ENCODE measurements around the gene PRKAR1A.
"Not testable (repeated sequence)": the region's sequence is repeated elsewhere in the genome, so short reads cannot be mapped to it uniquely, and the experiment has no call there.

PRKAR1A gene

DNA sequence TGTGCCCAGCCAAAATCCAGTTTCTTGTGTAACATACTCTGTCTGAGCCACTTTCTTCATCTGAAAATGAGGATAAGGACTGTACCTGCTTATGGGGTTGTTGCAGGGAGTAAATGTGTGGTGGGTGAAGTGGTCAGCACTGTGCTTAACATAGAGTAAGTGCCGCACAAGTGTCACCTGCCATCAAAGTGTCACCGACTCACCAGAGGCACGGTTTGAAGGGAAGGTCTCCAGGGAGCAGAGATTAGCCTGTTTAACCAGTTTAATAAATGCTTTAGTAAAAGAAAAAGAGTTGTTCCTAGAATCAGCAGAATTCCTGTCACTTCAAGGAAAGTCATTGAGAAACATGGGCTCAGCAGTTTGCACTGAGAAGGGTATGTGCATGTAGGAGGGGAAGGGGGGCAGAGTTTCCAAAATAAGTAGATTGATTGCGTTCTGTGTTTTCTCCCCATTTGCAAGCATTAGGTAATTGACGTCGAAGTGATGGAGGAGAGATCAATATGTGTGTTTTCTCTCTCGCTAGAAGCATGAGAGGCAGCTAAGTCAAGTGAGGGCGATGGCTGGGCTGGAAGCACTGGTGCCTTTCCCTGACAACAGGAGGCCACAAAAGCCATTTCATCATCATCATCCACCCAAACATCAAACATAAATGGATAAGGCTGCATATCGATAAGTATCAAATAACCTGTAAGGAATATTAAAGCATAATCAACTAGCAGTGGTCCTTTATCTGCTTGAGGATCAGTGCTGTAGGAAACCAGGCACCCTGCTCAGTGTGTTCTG, 69.8 kb downstream of the PRKAR1A start:
- peaks cover 0 to 5% (median 0%) of the 10 kb centered on the region in 4 donors for H3K4me1 ChIP-seq
- TF ChIP-seq, protein P1, sequence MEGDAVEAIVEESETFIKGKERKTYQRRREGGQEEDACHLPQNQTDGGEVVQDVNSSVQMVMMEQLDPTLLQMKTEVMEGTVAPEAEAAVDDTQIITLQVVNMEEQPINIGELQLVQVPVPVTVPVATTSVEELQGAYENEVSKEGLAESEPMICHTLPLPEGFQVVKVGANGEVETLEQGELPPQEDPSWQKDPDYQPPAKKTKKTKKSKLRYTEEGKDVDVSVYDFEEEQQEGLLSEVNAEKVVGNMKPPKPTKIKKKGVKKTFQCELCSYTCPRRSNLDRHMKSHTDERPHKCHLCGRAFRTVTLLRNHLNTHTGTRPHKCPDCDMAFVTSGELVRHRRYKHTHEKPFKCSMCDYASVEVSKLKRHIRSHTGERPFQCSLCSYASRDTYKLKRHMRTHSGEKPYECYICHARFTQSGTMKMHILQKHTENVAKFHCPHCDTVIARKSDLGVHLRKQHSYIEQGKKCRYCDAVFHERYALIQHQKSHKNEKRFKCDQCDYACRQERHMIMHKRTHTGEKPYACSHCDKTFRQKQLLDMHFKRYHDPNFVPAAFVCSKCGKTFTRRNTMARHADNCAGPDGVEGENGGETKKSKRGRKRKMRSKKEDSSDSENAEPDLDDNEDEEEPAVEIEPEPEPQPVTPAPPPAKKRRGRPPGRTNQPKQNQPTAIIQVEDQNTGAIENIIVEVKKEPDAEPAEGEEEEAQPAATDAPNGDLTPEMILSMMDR (IDR thresholded peaks at IDR 0.05), result no peak
- no peaks in the 10 kb centered on the region for H3K36me3 ChIP-seq
- H3K9me3 ChIP-seq, result no peaks in the 10 kb centered on the region
- intact Hi-C loops (cut with DNase I; ENCODE audit: low total_unique reads), result no loop called here
- no peak overlapping the region for H3K27ac ChIP-seq
- no peak for DNase-seq
- no peak overlapping the region for H3K4me3 ChIP-seq
- no peaks in the 10 kb centered on the region for H3K27me3 ChIP-seq

DNA sequence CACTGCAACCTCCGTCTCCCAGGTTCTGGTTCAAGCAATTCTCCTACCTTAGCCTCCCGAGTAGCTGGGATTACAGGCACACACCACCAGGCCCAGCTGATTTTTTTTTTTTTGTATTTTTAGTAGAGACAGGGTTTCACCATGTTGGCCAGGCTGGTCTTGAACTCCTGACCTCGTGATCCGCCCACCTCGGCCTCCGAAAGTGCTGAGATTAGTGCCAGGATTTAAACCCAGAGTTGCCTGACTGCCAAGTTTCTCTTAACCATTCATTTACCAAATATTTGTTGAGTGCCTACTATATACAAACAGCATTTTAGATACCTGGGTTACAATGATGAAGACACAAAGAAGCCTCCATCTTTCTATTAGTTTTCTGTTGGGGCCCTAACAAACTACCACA, 70.6 kb downstream of the PRKAR1A start:
- intact Hi-C loops (cut with DNase I; ENCODE audit: low total_unique reads); H3K36me3 ChIP-seq; H3K27me3 ChIP-seq; DNase-seq; H3K4me1 ChIP-seq; H3K27ac ChIP-seq; H3K9me3 ChIP-seq; H3K4me3 ChIP-seq: not testable (repeated sequence)

DNA sequence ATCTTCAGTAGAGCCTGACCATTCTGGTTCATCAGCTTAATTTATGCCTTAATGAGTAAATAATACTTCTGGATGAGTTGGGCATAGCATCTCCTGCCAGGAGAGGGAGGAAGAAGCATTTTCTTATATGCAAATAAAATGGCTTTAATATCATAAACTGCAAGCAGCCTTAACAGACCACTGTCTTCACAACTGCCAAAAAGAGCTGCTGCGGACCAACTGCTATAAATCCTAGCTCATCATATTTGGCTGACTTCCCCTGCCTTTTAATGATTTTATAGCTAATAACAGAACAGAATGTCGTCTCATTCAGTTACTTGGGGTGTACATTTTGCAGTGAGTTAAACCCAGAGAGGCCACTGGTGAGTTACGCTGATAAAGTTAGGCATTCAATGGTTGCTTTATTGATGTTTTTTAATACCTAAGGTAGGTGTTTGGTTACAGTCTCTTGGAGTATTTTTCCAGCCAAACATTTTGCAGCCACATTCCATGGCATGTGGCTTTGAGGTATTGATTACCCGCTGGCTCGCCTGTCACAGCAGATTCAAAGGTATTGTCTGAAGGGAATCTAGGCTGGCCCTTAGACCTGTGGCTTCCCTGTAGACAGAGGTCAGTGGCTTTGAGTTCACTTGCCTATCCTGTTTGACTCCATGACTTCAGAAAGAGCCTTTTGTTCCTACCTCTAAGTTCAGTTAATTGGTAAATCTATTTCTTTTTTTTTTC, 72.5 kb downstream of the PRKAR1A start:
- H3K36me3 ChIP-seq, result no peaks in the 10 kb centered on the region
- no peaks in the 10 kb centered on the region for H3K9me3 ChIP-seq
- H3K4me3 ChIP-seq, result no peak overlapping the region
- no peak for DNase-seq
- no peak overlapping the region for H3K27ac ChIP-seq
- TF ChIP-seq, protein P1 (IDR thresholded peaks at IDR 0.05), result no peak
- intact Hi-C loops (cut with DNase I; ENCODE audit: low total_unique reads), result no loop called here
- H3K27me3 ChIP-seq, result no peaks in the 10 kb centered on the region
- H3K4me1 ChIP-seq, result peaks cover 0 to 4% (median 0%) of the 10 kb centered on the region in 4 donors

DNA sequence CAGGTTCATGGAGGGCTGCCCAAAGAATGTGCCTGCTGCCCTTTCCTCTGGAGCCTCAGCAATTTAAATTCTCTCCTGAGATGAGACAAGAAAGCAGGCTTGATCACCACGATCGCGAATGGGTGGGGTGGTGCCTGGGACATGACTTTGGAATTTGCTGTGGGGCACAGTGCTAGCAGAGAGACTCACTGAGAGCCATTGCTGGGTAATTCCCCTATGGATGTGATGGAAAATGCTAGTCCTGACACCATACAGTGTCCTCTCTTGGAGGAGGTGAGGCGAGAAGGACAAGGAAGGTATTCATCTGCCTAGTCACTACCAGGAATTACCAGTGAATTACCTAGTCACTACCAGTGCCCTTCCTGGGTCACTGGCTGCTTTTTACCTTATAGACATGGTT, 73.4 kb downstream of the PRKAR1A start:
- H3K27me3 ChIP-seq, result no peaks in the 10 kb centered on the region
- no peaks in the 10 kb centered on the region for H3K4me1 ChIP-seq
- intact Hi-C loops (cut with DNase I; ENCODE audit: low total_unique reads), result no loop called here
- TF ChIP-seq, protein P1 (IDR thresholded peaks at IDR 0.05), result no peak
- no peak overlapping the region for H3K4me3 ChIP-seq
- DNase-seq, result no peak
- no peak overlapping the region for H3K27ac ChIP-seq
- no peaks in the 10 kb centered on the region for H3K36me3 ChIP-seq
- H3K9me3 ChIP-seq, result no peaks in the 10 kb centered on the region

DNA sequence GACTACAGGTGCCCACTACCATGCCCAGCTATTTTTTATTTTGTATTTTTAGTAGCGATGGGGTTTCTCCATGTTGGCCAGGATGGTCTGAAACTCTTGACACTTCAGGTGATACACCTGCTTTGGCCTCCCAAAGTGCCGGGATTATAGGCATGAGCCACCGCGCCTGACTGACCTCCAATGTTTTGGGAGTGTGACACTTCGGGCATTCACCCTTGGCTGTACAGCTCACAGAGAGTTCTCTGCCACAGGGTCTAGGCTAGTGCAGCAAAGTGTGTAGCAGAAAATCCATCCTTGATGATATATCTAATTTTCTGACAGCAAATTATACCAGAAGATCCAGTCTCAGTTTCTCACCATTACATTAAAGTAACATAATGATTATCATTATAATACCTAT, 74.8 kb downstream of the PRKAR1A start:
- Histone ChIP-seq H3K27ac (no peak overlapping the region), H3K27me3 (peaks cover 0 to 7% of the 10 kb centered on the region in 2 donors), H3K4me3 (no peak overlapping the region), H3K9me3 (no peaks in the 10 kb centered on the region), H3K36me3 (no peaks in the 10 kb centered on the region), H3K4me1 (no peaks in the 10 kb centered on the region)
- no peak for DNase-seq
- intact Hi-C loops (cut with DNase I; ENCODE audit: low total_unique reads), result no loop called here
- TF ChIP-seq, protein P1 (IDR thresholded peaks at IDR 0.05), result no peak

DNA sequence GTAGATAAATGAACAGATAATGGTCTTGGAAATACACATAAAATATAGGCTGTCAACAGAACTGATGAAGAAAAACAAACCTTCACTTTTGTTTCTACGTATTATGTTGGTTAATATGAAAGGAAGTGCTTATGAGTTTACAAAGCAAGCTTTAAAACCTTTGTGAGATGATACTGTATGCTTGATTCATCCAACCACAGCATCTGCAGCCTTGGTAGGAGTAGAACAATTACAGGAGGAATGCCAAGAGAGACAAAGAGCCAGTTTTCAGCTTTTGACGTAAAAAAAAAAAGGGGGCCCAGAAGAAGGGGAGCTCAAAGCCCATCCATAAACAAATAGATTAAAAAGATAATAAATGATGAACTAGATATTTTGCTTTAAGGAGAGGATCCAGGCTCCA, 75.6 kb downstream of the PRKAR1A start:
- H3K9me3 ChIP-seq, result no peaks in the 10 kb centered on the region
- no peak overlapping the region for H3K27ac ChIP-seq
- H3K4me3 ChIP-seq, result no peak overlapping the region
- H3K4me1 ChIP-seq, result no peaks in the 10 kb centered on the region
- H3K27me3 ChIP-seq, result peaks cover 0 to 7% of the 10 kb centered on the region in 2 donors
- no peak for DNase-seq
- no peaks in the 10 kb centered on the region for H3K36me3 ChIP-seq
- intact Hi-C loops (cut with DNase I; ENCODE audit: low total_unique reads), result no loop called here
- TF ChIP-seq, protein P1 (IDR thresholded peaks at IDR 0.05), result no peak

All from tibial artery (tissue), 4 donors.